NB4 (cell line): Measurements from ENCODE around the gene FBXO21.

Source experiments
- MAX ChIP-seq: IDR thresholded peaks from 2 replicates; pipeline ENCODE4 v1.6.1; 2011; ENCODE audit warnings: low read depth, low read length
- MYC ChIP-seq: IDR thresholded peaks from 2 replicates; pipeline ENCODE4 v1.6.1; 2011; ENCODE audit warnings: low read depth, low read length
- POLR2A ChIP-seq: IDR thresholded peaks from 2 replicates; pipeline ENCODE4 v1.6.1; 2011; ENCODE audit warnings: mild to moderate bottlenecking; ENCODE audit not compliant: insufficient read length; ENCODE audit errors: extremely low read depth
- TF ChIP-seq, protein P1 (sequence below): IDR thresholded peaks from one replicate; pipeline ENCODE4 v1.5.1; 2012; ENCODE audit warnings: low read depth, low read length

GRCh38 chr12:117188961-117189724 is 1.1 kb downstream of the FBXO21 start:
- TF ChIP-seq, protein P1, sequence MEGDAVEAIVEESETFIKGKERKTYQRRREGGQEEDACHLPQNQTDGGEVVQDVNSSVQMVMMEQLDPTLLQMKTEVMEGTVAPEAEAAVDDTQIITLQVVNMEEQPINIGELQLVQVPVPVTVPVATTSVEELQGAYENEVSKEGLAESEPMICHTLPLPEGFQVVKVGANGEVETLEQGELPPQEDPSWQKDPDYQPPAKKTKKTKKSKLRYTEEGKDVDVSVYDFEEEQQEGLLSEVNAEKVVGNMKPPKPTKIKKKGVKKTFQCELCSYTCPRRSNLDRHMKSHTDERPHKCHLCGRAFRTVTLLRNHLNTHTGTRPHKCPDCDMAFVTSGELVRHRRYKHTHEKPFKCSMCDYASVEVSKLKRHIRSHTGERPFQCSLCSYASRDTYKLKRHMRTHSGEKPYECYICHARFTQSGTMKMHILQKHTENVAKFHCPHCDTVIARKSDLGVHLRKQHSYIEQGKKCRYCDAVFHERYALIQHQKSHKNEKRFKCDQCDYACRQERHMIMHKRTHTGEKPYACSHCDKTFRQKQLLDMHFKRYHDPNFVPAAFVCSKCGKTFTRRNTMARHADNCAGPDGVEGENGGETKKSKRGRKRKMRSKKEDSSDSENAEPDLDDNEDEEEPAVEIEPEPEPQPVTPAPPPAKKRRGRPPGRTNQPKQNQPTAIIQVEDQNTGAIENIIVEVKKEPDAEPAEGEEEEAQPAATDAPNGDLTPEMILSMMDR = no peak
- no peak for TF ChIP-seq POLR2A
- no peak for TF ChIP-seq MAX
- TF ChIP-seq MYC = no peak
